Smooth muscle cell (in vitro differentiated cells): ENCODE measurements around the gene LHFPL6. TPM values are rescaled to one million over a fixed set of nuclear protein-coding genes. Genes with fewer than 3 reads are reported as not detected.

ENCODE experiments used
- DNase-seq: peaks from one replicate; lab custom pipeline; 2025; ENCODE audit not compliant: unreplicated experiment; lab: John Stamatoyannopoulos, UW
- H2AFZ ChIP-seq: fragments of 200-600 bp; sonication (generic); 2 replicates; pipeline ENCODE4 v1.6.0; 2016; ENCODE audit warnings: antibody characterized with exemption, low read depth, mild to moderate bottlenecking
- H3F3A ChIP-seq: fragments of 200-600 bp; sonication (generic); 2 replicates; pipeline ENCODE4 v1.6.0; 2017; ENCODE audit warnings: antibody characterized with exemption, low read depth
- H3K27ac ChIP-seq: fragments of 200-600 bp; sonication (generic); 2 replicates; pipeline ENCODE4 v1.5.1; 2016; ENCODE audit warnings: low read depth, mild to moderate bottlenecking
- H3K27me3 ChIP-seq: fragments of 200-600 bp; sonication (generic); 2 replicates; pipeline ENCODE4 v1.6.1; 2016; ENCODE audit warnings: low read depth, mild to moderate bottlenecking
- H3K36me3 ChIP-seq: fragments of 200-600 bp; sonication (generic); 2 replicates; pipeline ENCODE4 v1.5.1; 2016; ENCODE audit warnings: low read depth
- H3K4me1 ChIP-seq: fragments of 200-600 bp; sonication (generic); 2 replicates; pipeline ENCODE4 v1.5.1; 2016; ENCODE audit warnings: low read depth
- H3K4me2 ChIP-seq: fragments of 200-600 bp; sonication (generic); 2 replicates; pipeline ENCODE4 v1.6.0; 2016; ENCODE audit warnings: mild to moderate bottlenecking
- H3K4me3 ChIP-seq: fragments of 200-600 bp; sonication (generic); 2 replicates; pipeline ENCODE4 v1.5.1; 2016; ENCODE audit warnings: mild to moderate bottlenecking
- H3K79me2 ChIP-seq: fragments of 200-600 bp; sonication (generic); 2 replicates; pipeline ENCODE4 v1.6.0; 2016; ENCODE audit warnings: low read depth, mild to moderate bottlenecking
- H3K9ac ChIP-seq: fragments of 200-600 bp; sonication (generic); 2 replicates; pipeline ENCODE4 v1.6.0; 2016; ENCODE audit warnings: low read depth
- H3K9me3 ChIP-seq: fragments of 200-600 bp; sonication (generic); replicated peaks from 2 replicates; pipeline ENCODE4 v1.5.1; 2016; ENCODE audit warnings: low read depth
- H4K20me1 ChIP-seq: fragments of 200-600 bp; sonication (generic); 2 replicates; pipeline ENCODE4 v1.6.0; 2016; ENCODE audit warnings: low read depth
- CTCF ChIP-seq: fragments of 200-600 bp; sonication (generic); IDR thresholded peaks from 2 replicates; pipeline ENCODE4 v1.5.1; 2017; ENCODE audit warnings: borderline replicate concordance, mild to moderate bottlenecking, antibody characterized with exemption; ENCODE audit not compliant: insufficient read depth, poor library complexity, severe bottlenecking
- WGBS: methylation state at CpG from one replicate; pipeline ENCODE4 v1.1.7; 2016; ENCODE audit warnings: low lambda C conversion rate; 5-methylcytosine and 5-hydroxymethylcytosine counted together
- polyA plus RNA-seq: library from polyadenylated mRNA; unstranded; fragments of >200 nt; fragmentation: Nextera tagmentation; extraction: Ambion mirVana; gene quantifications from 2 replicates; pipeline ENCODE4 v1.2.1, GENCODE V29; 2016
- total RNA-seq: library from RNA; depleted of rRNA; stranded (reverse); fragments of >200 nt; gene quantifications from 2 replicates; pipeline ENCODE4 v1.2.3, GENCODE V29; 2014

LHFPL6 gene
- total RNA-seq (24.7 and 28.5 TPM in 2 replicates), polyA plus RNA-seq (43.6 and 57.5 TPM in 2 replicates)

GRCh38 chr13:39602614-39603366 lies at the start of gene LHFPL6:
TSS of gene LHFPL6 (minus strand) at chr13:39603193.
- no peaks in the 10 kb centered on the region for H3K9me3 ChIP-seq
- no peaks in the 10 kb centered on the region for H3K36me3 ChIP-seq
- H3K4me2 ChIP-seq, result peak within 1 kb of the TSS; percentile 97
- H2AFZ ChIP-seq, result peak within 1 kb of the TSS; percentile 92
- H3K4me1 ChIP-seq, result peaks cover 23% of the 10 kb centered on the region
- H4K20me1 ChIP-seq, result no peaks in the 10 kb centered on the region
- H3K27me3 ChIP-seq, result no peaks in the 10 kb centered on the region
- H3K4me3 ChIP-seq, result peak within 1 kb of the TSS; percentile 72
- peak; percentile 78 for DNase-seq
- peak within 1 kb of the TSS; percentile 91 for H3K27ac ChIP-seq
- H3K9ac ChIP-seq, result peak within 1 kb of the TSS; percentile 91
- H3F3A ChIP-seq, result peaks cover 7% of the 10 kb centered on the region
- H3K79me2 ChIP-seq, result peaks cover 32% of the 10 kb centered on the region
- WGBS, result under 1% methylated on average over 47 of the region's 73 CpGs
- TF ChIP-seq CTCF, result peak; percentile 36

DNA sequence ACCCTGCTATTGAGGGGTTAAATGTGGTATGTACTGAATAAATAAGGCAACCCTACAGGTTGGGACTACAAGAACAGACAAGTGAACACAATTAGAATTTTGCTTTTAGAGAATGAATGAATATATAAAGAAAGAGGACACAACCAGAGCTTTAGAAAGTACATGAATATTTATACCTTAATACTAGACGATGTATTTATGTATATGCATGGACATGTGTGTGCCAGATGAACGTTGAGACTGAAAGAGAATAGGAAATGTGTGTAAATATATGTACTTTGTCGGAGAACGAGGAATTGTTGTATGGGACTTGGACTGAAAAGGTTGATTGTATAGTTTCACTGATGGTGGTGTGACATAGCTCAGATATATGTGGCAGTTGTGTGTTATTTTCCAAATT lies 43.1 kb upstream of the LHFPL6 start:
- Histone ChIP-seq H3F3A (no peaks in the 10 kb centered on the region), H3K4me3 (no peak overlapping the region), H3K79me2 (no peaks in the 10 kb centered on the region), H4K20me1 (no peaks in the 10 kb centered on the region), H3K9me3 (no peaks in the 10 kb centered on the region), H2AFZ (no peak overlapping the region), H3K27me3 (no peaks in the 10 kb centered on the region), H3K9ac (no peak overlapping the region), H3K4me2 (no peak overlapping the region), H3K4me1 (no peaks in the 10 kb centered on the region), H3K36me3 (no peaks in the 10 kb centered on the region), H3K27ac (no peak overlapping the region)
- TF ChIP-seq CTCF, result no peak
- WGBS, result 84% methylated on average over 4 of the region's 4 CpGs
- DNase-seq, result no peak

- Histone ChIP-seq H2AFZ (no peak overlapping the region), H3F3A (no peaks in the 10 kb centered on the region), H3K27ac (no peak overlapping the region), H3K27me3 (no peaks in the 10 kb centered on the region), H4K20me1 (no peaks in the 10 kb centered on the region), H3K36me3 (no peaks in the 10 kb centered on the region), H3K9me3 (no peaks in the 10 kb centered on the region), H3K4me1 (no peaks in the 10 kb centered on the region), H3K4me2 (no peak overlapping the region), H3K9ac (no peak overlapping the region), H3K79me2 (no peaks in the 10 kb centered on the region), H3K4me3 (no peak overlapping the region)
- TF ChIP-seq CTCF, result no peak
- WGBS, result 96% methylated on average over 1 of the region's 1 CpG
- no peak for DNase-seq
Measured at GRCh38 chr13:39641645-39642044, 38.7 kb upstream of the LHFPL6 start.

GRCh38 chr13:39637890-39638289 lies 34.9 kb upstream of the LHFPL6 start:
- Histone ChIP-seq H3K27me3 (no peaks in the 10 kb centered on the region), H3K4me3 (no peak overlapping the region), H3K36me3 (no peaks in the 10 kb centered on the region), H3K4me2 (no peak overlapping the region), H3K9me3 (no peaks in the 10 kb centered on the region), H3K4me1 (peaks cover 5% of the 10 kb centered on the region), H3F3A (no peaks in the 10 kb centered on the region), H3K79me2 (no peaks in the 10 kb centered on the region), H3K27ac (no peak overlapping the region), H4K20me1 (no peaks in the 10 kb centered on the region), H3K9ac (no peak overlapping the region), H2AFZ (peak overlapping the region; percentile 21)
- no peak for DNase-seq
- TF ChIP-seq CTCF, result no peak
- WGBS, result 26% methylated on average over 3 of the region's 3 CpGs
